HG03135 (cell line): Measurements from ENCODE around the gene FAM168A.

ENCODE experiments used
- ATAC-seq: cut with Tn5 transposase; IDR thresholded peaks from one replicate; pipeline ENCODE4 v1.9.1; 2021; ENCODE audit warnings: mild to moderate bottlenecking, moderate library complexity; ENCODE audit not compliant: unreplicated experiment

FAM168A gene, protein sequence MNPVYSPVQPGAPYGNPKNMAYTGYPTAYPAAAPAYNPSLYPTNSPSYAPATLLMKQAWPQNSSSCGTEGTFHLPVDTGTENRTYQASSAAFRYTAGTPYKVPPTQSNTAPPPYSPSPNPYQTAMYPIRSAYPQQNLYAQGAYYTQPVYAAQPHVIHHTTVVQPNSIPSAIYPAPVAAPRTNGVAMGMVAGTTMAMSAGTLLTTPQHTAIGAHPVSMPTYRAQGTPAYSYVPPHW

DNA sequence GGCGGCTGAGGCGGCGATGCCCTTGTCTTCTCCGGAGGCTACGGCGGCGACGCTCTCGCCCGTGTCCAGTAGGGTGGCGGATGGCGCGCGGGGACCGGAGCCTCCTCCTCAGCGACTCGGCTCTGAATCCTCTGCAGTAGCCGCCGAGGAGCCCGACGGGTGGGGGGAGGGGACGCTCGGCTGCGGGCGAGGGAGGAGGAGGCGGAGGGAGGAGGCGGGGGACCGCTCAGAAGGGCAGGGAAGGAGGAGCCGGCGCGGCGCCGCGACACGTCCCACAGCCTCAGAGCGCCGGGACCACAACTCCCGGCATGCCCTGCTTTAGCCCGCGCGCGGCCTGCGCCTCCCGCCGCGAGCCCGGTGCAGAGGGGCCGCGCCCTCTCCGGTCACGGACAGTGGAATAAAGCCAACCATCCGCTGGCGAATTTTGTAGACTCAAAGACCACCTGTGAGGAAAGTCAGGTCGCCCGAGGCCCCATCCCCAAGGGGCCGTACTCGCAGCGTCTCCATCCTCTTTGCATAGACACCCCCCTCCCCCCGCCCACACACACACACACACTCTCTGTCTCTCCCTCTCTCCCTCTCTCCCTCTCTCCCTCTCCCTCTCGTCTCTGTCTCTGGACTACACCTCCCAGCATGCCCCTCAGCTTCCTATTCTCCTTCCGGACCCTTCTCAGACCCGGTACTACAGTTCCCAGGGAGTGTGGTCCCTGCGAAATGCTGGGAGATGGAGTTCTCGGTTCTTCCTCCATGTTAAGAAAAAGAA, at the start of gene FAM168A:
Gene FAM168A, minus strand, starts transcription at position 157 of the 763 bp plus-strand sequence. CDS start 129,638 bp downstream, outside the sequence.
- ATAC-seq: peak; percentile 90

DNA sequence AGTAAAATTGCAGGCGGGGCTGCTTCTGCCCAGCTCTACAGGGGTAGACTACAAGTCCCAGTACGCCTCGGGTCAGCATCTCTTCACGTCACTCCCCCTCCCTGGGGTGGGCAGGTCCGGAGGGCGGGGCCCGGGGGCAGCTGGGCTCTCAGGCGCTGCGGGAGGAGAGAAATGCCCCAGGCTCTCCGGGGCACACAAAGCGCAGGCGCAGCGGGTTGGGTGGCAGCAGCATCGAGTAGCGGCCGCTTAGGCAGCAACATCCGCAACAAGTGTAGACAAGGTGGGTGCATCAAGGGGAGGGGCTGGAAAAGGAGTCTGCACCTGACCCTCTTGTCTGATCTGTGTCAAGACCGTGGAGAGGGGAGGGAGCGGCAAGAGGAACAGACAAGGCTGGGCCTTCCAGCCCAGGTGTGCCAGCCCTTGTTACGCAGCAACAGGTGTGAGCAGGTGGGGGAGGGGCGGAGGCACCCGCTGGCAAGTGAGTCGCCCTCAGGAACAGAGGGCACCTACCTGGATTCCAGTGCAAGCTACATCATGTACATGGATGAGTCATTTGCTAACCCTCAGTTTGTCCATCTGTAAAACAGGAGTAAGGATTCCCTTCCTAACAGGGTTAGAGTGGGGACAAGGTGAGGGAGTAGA, 49.7 kb upstream of the FAM168A start:
- peak; percentile 83 for ATAC-seq

DNA sequence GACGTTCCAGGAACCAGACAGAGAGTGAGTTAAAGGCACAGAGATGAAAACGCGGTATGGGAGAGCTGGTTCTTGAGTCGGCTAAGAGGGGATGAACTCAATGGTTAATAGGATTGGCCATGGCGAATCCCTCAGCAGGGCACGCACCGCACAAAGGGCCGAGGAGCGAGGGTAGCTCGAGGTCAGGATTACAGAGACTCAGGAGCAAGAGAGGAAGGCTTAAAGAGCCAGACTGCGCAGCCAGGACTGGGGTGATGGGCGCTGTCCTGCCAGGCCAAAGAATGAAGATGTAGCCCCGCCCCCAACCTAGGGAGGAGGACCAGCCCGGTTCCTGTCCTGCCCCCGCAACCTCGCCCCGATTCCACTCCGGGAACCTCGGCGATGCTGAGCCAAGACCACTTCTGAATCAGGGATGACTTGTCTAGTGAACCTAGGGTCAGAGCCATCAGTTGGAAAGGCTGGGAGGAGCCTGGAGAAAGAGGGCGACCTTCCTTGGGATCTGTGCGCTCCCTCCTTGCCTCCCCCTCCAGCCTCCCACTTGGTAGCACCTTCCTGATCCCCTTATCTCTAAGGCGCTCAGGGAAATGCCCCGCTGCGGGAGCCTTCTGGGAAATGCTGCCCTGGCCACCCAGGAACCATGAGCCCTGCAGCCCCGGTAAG, 48.2 kb upstream of the FAM168A start, which contains the start of gene PLEKHB1:
Gene PLEKHB1, plus strand, starts transcription at position 610 of the 660 bp plus-strand sequence. Its CDS starts 28 bp downstream, at position 638.
- no peak for ATAC-seq

DNA sequence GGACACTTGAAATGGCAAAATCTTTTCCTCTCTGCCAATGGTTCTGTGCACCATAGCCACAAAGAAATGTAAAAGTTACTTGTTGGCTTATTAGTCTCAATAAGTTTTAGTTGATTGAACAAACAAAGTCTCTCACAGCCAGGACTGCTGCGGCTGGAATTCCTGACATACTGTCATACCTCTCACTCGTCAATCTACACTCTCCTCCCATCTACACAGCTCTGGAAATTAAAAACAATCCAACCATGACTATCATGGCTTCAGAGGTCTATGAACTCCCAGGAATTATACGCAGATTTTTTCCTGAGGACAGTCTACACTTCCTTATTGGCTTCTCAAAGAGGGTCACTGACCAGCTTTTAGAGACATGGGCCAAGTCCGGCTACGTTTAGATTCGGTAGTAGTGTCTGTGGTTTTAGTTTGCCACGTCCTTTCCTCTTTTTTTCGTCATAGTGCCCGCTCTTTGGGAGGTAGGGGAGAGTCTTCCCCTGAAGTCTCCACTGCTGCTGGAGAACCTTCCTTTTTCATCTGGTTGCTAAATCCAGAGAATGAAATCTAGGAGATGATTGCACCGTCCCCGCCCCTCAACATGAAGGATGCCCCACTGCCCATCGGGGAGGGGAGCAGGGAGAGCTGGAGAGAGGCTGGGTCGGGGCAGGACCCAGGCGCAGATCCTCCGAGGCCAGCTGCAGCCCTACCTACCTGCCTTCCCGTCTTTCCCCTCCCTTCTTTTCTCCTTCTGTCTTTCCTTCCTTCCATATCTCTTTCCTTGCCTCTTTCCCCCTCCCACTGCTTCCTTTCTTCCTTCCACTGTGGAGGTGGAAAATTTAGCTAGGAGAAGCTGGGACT, 47.4 kb upstream of the FAM168A start:
- no peak for ATAC-seq

DNA sequence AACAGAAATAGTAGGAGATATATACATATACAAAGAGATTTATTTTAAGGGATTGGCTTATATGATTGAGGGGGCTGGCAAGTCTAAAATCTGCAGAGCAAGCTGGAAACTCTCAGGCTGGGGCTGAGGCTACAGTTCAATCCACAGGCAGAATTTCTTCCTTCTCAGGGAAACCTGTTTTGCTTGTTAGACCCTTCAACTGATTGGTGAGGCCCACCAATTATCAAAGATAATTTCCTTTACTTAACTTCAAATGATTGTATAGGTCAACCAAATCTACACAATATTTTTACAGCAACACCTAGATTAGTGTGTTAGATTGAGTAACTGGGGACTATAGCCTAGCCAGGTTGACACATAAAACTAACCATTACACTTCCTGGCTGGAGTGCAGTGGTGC, 43.8 kb upstream of the FAM168A start:
- no peak for ATAC-seq

DNA sequence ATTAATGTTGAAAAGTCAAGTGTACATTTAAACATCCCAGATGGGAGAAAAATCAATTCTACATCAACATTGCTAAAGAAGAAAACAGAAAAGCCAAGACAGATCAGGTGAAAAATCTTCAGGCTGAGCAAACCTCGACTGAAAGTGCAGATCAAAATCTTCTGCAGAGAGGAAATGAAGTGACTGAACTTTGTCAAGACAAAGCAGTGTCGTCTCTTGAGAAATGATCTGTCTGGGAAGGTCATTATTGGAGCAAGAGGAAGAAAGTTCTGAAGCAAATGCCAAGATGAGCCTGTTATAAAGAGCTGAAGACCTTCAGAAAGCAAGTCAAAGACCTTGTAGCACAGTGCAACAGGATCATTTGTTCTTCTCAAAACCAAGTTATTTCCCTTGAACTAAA, 42.7 kb upstream of the FAM168A start:
- ATAC-seq: no peak

DNA sequence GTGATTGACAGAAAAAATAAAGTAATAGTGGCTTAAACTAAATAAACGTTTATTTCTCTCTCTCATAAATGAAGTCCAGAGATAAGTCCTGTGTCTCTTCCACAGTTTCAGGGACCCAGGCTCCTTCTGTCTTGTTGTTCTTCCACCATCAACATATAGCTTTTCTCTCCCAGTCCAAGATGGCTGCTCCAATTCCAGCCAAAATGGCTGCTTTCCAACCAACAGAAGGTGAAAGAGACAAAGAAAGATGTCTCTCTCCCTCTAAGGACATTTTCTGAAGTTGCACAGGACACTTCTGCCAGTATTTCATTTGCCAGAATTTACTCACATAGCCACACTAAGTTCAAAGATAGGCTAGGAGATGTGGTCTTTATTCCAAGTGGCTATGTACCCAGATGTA, 39.1 kb upstream of the FAM168A start:
- ATAC-seq: no peak

DNA sequence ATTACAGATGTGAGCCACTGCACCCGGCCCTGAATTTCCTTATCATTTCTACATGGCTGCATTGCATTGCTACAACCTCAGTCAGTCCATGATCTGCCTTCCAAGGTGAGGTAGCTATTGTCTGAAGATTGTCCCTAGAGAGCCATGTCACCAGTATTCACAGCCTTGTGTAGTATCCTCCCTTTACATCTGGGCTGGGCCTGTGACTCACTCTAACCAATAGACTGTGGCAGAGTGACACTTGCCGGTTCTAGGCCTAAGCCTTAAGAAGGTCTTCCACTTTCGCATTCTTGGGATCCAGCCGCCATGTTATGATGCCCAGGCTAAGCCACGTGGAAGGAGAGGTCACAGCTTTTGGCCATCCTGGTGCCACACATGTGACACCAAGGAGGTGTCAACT, 38.3 kb upstream of the FAM168A start:
- ATAC-seq: no peak

DNA sequence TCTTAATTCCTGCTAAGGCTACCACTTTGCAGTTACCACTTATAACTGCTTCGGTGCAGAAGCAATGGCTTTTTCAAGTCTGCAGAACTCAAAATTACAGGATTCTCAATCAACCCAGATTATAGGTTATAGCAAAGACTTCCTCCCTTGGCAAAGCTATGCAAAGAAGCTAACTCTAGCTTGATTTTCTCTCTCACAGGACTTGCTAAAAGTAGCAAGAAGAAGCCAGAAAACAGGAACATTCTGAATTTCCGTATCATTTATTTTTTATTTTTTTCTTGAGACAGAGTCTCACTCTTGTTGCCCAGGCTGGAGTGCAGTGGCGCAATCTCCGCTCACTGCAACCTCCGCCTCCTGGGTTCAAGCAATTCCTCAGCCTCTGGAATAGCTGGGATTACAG, 37.8 kb upstream of the FAM168A start:
- no peak for ATAC-seq

DNA sequence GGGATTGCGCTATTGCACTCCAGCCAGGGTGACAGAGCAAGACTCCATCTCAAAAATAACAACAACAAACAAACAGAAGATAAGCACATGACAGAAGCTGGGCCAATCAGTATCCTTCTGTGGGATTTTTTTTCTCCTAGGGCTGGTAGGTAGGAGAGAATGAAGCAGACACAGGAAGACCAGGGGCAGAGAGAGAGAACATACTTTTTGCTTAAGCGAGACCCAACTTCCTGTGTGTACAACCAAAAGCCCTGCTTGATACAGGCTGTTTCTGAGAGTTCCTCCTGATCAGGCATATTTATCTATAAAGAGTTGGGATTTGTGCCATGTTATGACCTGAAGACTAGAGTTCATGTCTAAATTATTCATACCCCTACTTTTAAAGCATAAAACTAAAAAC, 36.1 kb upstream of the FAM168A start:
- no peak for ATAC-seq

DNA sequence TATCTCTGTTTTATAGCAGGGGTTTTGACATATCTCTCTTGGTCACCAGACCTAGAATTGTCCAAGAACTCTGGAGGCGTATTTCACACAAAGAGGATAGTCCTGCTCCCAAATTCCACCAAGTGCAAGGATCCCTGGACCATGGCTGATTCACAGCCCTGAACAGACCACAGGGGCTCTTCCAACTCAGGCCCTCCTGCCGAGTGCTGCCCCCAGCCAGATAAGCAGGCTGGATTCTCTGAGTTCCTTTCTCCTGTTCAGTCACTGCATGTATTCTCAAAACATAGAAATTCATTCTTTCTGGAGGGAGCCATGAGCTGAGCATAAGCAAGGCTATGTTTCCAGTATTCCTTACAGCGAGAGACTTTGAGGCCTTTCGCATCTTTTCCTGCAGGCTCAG, 35.1 kb upstream of the FAM168A start:
- ATAC-seq: no peak

DNA sequence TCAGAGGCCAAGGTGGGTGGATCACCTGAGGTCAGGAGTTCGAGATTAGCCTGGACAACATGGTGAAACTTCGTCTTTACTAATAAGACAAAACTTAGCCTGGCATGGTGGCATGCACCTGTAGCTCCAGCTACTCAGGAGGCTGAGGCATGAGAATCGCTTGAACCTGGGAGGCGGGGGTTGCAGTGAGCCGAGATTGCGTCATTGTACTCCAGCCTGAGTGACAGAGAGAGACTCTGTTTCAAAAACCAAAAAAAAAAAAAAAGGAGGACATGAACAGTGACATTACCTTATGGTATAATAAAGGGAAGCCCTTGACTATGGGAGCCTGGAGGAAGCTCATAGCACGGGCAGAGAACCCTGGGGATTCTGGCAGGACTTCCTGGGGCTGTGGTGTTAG, 32.0 kb upstream of the FAM168A start:
- ATAC-seq: no peak

DNA sequence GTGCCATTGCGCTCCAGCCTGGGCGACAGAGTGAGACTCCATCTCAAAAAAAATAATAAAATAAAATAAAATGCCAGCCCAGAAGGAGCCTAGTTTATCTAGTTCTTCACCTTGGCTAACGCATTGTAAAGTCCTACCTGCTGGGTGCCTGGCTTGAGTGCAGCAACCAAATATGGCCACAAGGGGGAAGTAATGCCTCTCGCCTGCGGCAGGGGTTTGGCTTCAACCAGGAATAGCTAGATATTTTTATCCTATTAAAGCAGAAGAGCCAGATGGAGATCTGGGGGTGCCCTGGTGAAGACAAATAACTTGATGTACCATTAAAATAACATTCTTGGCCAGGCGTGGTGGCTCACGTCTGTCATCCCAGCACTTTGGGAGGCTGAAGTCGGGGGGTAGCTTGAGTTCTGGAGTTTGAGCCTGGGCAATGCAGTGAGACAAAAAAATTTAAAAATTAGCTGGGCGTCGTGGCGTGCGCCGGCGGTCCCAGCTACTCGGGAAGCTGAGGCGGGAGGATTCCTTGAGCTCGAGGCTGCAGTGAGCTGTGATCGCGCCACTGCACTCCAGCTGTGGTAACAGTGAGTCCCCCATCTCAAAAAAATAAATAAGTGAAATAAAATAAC, 27.9 kb upstream of the FAM168A start:
- no peak for ATAC-seq

DNA sequence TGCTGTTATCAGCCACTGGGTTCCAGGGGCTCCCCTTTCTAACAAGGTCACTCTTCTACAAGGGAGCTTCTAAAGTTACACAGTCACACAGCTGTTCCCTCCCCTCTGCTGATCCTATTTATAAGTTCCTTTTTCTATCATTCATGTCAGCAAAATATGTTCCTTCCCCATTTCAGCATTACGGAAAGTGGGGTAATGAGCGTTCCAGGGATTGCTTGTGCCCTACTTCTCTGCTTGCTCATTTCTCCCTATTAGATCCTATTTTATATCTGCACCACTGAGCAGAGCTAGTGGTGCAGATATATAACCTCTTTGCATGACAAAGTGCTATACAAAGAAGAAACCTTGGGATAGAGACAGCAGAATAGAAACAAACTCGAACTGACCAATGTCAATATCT, 25.8 kb upstream of the FAM168A start:
- no peak for ATAC-seq

DNA sequence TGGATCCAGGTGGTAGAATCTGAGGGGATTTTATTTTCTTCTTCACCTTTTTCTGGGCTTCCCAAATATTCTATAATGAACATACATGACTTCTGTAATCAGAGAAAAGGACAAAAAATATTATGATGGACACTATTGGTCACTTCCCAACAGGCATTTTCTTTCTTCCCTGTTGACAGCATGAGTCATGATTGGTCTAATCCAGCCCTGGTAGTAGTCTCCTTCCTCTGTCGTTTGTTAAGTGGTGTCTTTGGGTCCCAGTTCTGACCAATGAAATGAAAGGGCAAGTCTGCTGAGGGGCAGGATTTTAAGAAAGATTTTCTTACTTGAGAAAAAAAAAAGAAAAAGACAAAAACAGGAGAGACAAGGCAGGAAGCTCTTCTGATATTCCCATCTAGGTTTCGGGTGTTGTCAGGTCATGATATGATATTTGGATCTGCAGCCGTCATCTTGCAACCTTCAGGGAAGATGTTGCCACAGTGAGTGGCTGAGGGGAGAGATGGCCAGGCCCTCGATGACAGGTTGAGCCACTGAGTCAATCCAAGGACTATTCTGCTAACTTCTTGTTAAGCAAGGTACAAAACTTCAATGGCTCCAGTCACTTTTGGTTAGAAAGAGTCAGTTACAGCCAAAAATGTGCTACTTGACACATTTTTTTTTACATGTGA, 25.1 kb upstream of the FAM168A start:
- no peak for ATAC-seq

DNA sequence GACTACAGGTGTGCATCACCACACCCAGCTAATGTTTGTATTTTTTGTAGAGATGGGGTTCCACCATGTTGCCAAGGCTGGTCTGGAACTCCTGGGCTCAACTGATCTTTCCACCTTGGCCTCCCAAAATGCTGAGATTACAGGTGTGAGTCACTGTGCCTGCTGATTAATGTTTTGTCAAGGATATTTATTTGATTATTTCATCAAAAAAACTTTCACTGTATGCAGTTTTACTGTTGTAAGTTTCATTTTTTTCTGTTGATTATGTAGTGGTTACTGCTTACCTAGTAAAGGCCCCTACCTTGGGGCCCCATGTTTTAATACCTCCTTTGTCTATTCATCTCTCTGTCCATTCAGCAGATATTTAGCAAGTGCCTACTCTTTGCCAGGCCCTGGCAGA, 16.7 kb upstream of the FAM168A start:
- ATAC-seq: no peak

DNA sequence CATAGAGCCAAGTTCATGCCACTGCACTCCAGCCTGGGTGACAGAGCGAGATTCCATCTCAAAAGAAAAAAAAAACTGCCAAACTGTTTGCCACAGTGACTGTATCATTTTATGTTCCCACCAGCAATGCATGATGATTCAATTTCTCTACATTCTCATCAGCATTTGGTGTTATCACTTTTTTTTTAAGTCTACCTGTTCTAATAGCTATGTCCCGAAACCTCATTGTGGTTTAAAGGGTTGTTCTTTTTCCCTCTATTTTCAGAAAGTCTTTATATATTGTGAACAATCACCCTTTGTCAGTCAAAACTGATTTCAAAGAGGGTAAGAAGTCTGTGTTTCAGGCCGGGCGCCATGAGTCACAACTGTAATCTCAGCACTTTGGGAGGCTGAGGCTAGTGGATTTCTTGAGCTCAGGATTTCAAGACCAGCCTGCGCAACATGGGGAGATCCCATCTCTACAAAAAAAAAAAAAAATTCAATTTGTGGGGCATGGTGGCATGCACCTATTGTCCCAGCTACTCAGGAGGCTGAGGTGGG, 14.8 kb upstream of the FAM168A start:
- no peak for ATAC-seq

DNA sequence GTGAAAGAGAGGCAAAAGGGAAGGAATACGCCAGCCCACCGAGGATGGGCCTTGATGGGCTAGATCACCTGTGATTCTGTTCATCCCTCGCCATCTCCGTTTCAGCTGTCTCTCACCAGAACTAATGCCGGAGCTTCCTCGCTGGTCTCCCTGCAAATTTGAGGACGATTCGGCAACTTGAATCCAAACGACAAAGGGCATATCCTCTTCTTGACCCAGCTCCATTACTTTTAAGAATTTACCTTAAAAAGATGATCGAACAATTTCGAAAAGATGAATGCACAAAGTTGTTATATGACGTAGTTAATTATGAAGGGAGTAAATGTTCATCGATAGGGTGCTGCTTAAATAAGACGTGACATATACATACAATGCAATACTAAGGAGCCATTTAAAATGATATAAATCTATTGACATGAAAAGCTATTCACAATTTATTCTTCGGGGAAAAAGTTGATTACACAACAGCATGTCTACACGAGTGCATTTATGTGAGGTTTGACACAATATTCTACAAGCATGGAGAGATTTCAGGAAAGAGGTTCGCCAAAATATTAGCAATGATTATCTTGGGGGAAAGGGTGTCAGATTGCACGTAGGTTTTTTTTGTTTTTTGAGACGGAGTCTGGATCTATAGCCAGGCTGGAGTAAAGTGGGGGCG, 937 bp upstream of the FAM168A start:
- no peak for ATAC-seq
